ENCODE measurements around the gene CFAP299.
A peak's percentile ranks its signal among the peaks of the same experiment; 100 is the strongest.
"Not testable (repeated sequence)": the region's sequence is repeated elsewhere in the genome, so short reads cannot be mapped to it uniquely, and the experiment has no call there.

The CFAP299 gene

GRCh38 chr4:80335554-80336358 is at the start of gene CFAP299:
TSS of gene CFAP299 (plus strand) at chr4:80335730.
- DNase-seq, result peak; percentile 87 to 90

- no peak for DNase-seq
Observed at GRCh38 chr4:80286451-80286850, 49.1 kb upstream of the CFAP299 start.

GRCh38 chr4:80290665-80291064 is 44.9 kb upstream of the CFAP299 start:
- DNase-seq, result not testable (repeated sequence)

GRCh38 chr4:80294206-80294605 is 41.3 kb upstream of the CFAP299 start:
- no peak for DNase-seq

- DNase-seq, result no peak
Observed at GRCh38 chr4:80295336-80295735, 40.2 kb upstream of the CFAP299 start.

GRCh38 chr4:80295826-80296225 is 39.7 kb upstream of the CFAP299 start:
- no peak for DNase-seq

DNA sequence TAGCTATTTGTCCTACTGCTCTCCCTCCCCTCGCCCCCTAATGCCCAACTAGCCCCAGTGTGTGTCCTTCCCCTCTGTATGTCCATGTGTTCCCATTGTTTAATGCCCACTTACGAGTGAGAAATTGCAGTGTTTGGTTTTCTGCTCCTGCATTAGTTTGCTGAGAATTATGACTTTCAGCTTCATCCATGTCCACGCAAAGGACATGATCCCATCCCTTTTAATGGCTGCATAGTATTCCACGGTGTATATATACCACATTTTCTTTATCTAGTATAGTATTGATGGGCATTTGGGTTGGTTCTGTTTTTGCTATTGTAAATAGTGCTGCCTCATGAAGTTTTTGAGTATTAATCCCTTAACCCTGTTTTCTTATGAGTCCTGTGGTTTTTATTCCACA is 33.6 kb upstream of the CFAP299 start:
- no peak for DNase-seq

DNA sequence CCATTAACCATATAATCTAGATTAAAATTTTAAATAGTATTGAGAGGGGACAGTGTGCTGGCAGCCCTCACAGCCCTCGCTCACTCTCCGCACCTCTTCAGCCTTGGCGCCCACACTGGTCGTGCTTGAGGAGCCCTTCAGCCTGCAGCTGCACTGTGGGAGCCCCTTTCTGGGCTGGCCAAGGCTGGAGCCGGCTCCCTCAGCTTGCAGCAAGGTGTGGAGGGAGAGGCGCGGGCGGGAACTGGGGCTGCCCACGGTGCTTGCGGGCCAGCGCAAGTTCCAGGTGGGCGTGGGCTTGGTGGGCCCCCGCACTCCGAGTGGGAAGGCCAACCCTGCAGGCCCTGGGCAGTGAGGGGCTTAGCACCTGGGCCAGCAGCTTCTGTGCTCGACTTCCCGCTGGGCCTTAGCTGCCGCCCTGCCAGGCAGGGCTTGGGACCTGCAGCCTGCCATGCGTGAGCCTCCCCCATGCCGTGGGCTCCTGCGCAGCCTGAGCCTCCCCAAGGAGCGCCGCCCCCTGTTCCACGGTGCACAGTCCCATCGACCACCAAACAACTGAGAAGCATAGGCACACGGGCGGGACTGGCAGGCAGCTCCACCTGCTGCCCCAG is 32.8 kb upstream of the CFAP299 start:
- DNase-seq, result no peak

DNA sequence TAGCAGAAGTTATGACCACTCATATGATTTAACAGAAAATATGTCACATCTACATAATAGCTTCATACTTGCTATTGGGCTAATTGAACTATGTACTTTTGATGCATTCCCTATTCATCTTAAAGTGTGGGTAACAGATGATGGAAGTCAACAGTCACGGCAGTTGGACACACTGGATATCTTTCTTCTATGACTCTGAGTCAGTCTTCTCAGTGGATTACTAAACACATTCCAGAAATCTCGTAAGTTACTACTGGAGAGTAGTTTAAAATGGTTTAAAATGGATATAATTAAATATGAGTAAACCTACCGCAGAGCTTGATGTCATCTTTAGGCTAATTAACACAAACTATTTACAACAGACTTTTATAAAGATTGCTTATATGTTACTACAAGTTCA is 30.1 kb upstream of the CFAP299 start:
- no peak for DNase-seq

DNA sequence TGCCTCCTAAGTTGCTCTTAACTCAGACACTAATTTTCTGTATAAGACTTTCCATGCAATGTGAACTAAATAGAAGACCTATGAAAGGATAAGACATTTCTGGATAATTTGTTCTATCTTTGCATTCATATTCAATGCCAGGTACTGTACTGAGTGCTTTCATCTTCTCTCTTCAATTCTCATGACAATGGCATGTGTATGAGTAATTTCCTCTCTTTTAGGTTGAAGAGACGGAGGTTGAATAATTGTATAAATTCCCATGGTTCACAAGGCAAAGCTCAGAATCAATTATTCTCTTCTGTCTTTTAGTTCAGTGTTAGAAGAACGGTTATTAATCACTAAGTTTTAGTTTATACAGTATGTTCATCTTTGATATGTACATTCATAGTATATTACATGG is 29.3 kb upstream of the CFAP299 start:
- no peak for DNase-seq

DNA sequence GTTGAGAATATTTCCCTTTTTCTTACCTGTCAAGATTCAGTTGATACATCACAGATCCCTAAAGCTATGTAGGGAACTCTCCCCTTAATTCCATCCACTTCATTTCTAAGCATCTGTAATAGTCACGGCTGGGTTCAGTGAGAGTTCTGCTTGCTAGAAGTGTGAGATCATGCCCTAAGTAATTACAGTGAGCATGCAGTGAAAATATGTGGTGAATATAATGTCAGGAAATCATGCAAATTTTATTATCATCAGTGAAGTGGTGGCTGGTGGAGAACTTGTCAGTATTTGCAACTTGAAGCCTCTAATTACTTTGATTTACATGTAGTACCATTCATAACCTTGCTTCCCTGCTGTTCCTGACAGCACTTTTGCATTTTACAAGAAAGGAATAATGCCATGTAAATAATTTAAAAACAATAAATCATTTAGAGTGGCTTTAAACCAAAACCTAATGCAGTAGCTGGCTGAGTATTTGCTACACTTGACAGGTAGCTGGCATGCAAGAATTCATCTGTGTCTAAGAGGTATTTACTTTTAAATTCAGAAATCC is 28.3 kb upstream of the CFAP299 start:
- no peak for DNase-seq

- no peak for DNase-seq
Observed at GRCh38 chr4:80307774-80308465, 27.6 kb upstream of the CFAP299 start.

DNA sequence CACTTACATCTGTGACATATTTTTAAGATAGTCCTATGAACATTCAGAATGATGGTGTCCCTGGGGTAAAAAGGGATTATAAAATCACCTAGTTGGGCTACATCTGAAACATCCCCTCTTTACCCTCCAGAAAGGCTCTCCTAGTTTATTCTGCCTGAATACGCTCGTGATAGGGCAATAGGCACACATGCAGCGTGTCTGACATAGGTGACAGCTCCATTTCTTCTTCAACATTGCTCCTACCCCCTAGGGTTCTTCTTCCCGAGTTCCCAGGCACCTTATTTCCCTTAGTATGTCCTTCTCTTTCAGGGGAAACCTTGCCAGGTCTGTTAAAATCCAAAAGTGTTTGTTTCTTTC is 27.1 kb upstream of the CFAP299 start:
- DNase-seq, result no peak

DNA sequence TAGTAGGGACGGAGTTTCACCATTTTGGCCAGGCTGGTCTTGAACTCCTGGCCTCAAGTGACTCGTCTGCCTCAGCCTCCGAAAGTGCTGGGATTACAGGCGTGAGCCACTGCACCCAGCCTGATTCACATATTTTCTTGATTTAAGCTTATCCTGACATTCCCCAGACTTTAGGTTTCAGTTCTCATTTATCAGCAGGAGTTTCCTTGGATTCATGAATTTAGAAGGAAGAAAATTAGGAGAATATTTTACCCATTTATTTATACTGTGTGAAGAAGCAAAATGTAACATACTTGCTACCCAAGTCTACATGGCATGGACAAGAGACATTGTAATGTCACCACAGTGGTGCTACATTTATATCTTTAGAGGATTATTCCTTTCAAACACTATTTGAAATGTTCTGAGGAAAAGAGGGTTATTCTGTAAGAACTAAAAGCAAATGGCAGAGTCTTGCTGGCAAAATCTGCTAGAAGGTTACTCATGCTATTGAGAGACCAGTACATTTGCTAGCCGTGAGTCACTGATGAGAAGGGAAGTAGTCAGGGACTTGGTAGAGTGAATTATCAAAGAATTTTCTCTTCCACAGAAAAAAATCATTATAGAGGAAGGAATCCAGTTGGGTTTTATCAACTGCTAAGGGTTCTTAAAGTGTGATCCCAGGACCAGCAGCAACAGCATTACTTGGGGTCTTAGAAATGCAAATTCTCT is 26.1 kb upstream of the CFAP299 start:
- no peak for DNase-seq

DNA sequence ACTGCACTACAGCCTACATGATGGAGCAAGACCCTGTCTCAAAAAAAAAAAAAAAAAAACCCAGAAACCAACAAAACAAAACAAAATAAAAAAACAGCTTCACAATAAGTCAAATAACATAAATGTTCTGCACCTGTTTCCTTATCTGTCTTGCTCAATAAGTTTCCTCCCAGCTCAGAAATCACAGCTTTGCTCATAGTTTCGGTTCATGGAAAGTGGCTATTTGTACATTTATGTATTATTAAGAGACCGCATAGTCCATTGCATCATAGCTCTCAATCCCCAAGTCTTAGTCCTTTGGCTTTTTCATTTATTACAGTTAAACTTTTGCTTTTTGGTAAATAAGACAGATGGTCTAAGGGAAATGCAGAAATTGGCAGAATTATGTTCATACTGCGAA is 24.4 kb upstream of the CFAP299 start:
- DNase-seq, result peak; percentile 7 to 19

DNA sequence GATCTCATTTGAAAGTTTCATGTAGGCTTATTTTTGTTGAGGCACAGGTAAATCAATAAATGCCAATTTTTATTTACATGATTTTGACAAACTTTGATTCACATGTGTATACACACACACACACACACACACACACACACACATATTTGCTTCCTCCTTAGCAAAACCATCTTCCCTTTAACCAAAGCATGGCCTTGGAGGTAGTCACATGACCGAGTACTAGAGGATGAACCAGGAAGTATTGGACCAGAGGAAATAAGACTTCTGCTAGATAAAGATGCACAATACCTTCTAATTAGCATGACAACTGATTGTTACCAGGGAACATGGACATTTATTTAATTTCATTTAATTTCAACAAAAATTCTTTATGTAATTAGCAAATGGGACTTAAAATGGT is 23.4 kb upstream of the CFAP299 start:
- no peak for DNase-seq

GRCh38 chr4:80313627-80314026 is 21.9 kb upstream of the CFAP299 start:
- no peak for DNase-seq

DNA sequence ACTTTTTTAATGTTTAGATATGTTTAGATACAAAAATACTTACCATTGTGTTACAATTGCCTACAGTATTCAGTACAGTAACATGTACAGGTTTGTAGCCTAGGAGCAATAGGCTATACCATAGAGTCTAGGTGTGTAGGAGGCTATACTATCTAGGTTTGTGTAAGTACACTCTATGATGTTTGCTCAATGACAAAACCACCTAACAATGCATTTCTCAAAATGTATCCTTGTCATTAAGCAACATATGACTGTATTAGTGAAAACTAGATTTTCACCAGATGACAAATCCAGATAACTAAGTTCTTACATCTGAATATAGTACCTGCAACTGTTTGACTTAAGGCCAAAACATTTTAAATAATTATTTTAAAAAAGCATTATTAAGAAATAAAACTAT is 19.7 kb upstream of the CFAP299 start:
- not testable (repeated sequence) for DNase-seq

DNA sequence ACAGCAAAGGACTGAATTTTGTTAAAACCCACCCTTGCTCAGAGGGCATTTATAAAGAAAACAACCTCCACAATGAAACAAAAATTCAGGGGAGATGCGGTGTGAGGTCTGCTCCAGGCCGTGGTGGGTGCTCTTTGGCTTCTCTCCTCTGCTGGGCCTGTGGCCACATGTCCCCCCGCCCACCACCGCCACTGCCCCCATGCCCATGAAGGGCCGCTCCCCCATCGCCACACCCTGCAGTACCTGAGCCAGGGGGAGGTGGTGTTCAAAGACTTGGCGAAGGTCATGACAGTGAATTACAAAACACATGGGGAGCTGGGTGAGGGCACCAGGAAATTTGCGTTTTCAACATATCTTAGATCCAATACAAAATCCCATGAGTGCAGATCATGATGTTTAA is 14.2 kb upstream of the CFAP299 start:
- DNase-seq, result no peak

DNA sequence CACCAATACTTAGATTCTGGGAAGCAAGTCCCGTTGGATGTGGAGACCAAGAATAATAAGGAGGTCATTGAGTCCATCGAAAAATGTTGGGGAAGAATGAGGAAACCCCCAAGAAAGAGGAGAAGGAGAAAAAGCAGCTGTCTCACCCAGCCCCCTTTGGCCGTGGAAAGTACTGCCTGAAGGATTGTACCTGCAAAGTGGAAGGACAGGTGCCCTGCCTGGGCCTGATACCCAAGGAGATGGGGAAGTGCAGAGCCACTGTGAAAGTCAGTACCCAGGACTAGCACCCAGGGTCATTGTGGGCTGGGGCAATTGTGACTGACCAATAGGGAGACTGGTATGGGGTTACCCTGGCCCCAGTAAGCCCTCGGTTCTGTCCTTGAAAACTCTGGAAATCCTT is 13.8 kb upstream of the CFAP299 start:
- no peak for DNase-seq

GRCh38 chr4:80322716-80323115 is 12.8 kb upstream of the CFAP299 start:
- no peak for DNase-seq

DNA sequence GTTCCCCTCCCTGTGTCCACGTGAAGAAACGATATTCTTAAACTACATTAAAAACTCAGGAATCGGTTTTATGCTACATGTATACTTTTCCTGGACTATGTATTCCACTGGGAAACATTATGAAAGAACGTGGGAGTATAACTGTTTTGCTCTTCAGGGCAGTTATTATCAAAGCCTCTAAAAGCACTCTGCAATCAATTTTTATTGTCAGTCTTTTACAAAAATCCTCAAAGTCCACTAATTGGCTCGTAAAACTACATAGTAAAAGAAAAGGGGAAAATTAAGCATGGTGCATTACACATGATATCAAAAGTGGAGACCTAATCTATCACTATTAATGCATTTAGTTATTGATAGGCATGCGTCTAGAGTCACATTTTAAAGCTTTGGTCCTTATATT is 11.4 kb upstream of the CFAP299 start:
- no peak for DNase-seq

- DNase-seq, result no peak
Observed at GRCh38 chr4:80331693-80332092, 3.8 kb upstream of the CFAP299 start.

All from inflammatory macrophage treated with lipopolysaccharide for 1 hour (primary cell).